ENCODE data around the gene ECI1. TPM values are rescaled to one million over a fixed set of nuclear protein-coding genes. Genes with fewer than 3 reads are reported as not detected.

ECI1 gene
- total RNA-seq, 1 experiment from 2014 or later: 157 TPM

DNA sequence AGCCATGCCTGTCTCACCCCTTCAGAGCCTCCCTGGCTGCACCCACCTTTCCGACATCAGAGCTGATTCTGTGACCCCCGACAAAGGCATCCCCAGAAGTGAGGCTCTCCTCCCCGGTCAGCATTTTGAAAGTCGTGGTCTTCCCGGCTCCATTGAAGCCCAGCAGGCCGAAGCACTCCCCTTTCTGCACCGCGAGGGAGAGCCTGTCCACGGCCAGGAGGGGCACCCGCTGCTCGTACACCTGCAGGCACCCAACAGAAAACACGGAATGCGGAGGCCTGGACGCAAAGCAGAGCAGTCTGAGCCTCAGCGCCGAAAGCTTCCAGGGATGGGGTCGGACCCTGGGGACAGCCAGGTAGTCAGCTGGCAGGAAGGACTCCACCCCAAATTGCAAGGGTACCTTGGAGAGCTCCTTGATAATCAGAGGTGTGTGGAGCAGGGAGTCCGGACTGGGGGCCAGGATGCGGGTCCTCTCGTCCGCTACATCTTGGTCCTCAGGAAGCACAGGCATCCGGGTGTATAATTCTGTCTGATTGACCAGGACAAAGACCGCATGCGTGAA is 29.7 kb upstream of the ECI1 start:
- H3K27me3 ChIP-seq (replicated peaks; ENCODE audit: control insufficient read depth, insufficient read depth, low read length): no peaks in the 10 kb centered on the region
- ChIA-PET POLR2A (interaction anchor here (0.8 kb wide), 1 partner anchor 30 kb away, joined by 3 read pairs; the partner anchor contains the start of gene ECI1), CTCF (no interaction called here)
- no peaks in the 10 kb centered on the region for H3K4me1 ChIP-seq
- Mint-ChIP-seq H3K27me3 (ENCODE audit: insufficient read depth, unreplicated experiment) (peaks cover 3% of the 10 kb centered on the region), H3K27ac (ENCODE audit: unreplicated experiment) (no peak overlapping the region), H3K9me3 (ENCODE audit: unreplicated experiment) (no peaks in the 10 kb centered on the region), H3K4me3 (ENCODE audit: unreplicated experiment) (no peak overlapping the region), H3K4me1 (ENCODE audit: low read depth, unreplicated experiment) (no peaks in the 10 kb centered on the region), H3K36me3 (ENCODE audit: insufficient read depth, unreplicated experiment) (peaks cover 6% of the 10 kb centered on the region)
- TF ChIP-seq, protein P1, sequence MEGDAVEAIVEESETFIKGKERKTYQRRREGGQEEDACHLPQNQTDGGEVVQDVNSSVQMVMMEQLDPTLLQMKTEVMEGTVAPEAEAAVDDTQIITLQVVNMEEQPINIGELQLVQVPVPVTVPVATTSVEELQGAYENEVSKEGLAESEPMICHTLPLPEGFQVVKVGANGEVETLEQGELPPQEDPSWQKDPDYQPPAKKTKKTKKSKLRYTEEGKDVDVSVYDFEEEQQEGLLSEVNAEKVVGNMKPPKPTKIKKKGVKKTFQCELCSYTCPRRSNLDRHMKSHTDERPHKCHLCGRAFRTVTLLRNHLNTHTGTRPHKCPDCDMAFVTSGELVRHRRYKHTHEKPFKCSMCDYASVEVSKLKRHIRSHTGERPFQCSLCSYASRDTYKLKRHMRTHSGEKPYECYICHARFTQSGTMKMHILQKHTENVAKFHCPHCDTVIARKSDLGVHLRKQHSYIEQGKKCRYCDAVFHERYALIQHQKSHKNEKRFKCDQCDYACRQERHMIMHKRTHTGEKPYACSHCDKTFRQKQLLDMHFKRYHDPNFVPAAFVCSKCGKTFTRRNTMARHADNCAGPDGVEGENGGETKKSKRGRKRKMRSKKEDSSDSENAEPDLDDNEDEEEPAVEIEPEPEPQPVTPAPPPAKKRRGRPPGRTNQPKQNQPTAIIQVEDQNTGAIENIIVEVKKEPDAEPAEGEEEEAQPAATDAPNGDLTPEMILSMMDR (IDR thresholded peaks at IDR 0.05; ENCODE audit: insufficient read depth in 1 of 2, low read depth in 1 of 2, low read length in 1 of 2, severe bottlenecking in 1 of 2, unreplicated experiment in 1 of 2): no peak
- no TSS peak for BruUV-seq (replicated peaks)
- H3K36me3 ChIP-seq (ENCODE audit: control insufficient read depth, insufficient read depth, low read length): no peaks in the 10 kb centered on the region
- no peak for DNase-seq
- intact Hi-C loops (cut with micrococcal nuclease; ENCODE audit: unreplicated experiment): no loop called here
- no peak overlapping the region for H3K4me3 ChIP-seq (ENCODE audit: low read depth, low read length)
- H3K9me3 ChIP-seq: no peaks in the 10 kb centered on the region

- no TSS peak for BruUV-seq (replicated peaks)
- no peaks in the 10 kb centered on the region for H3K9me3 ChIP-seq
- H3K4me1 Mint-ChIP-seq (ENCODE audit: low read depth, unreplicated experiment): no peaks in the 10 kb centered on the region
Observed at GRCh38 chr16:2280461-2280860, 29.1 kb upstream of the ECI1 start.

GRCh38 chr16:2278956-2279800 is 27.8 kb upstream of the ECI1 start:
- no peak overlapping the region for H3K27ac Mint-ChIP-seq (ENCODE audit: unreplicated experiment)
- H3K4me3 Mint-ChIP-seq (ENCODE audit: unreplicated experiment): no peak overlapping the region
- Histone ChIP-seq H3K4me1 (no peaks in the 10 kb centered on the region), H3K9me3 (no peaks in the 10 kb centered on the region), H3K4me3 (ENCODE audit: low read depth, low read length) (no peak overlapping the region), H3K36me3 (ENCODE audit: control insufficient read depth, insufficient read depth, low read length) (no peaks in the 10 kb centered on the region), H3K27me3 (replicated peaks; ENCODE audit: control insufficient read depth, insufficient read depth, low read length) (no peaks in the 10 kb centered on the region)
- no peaks in the 10 kb centered on the region for H3K4me1 Mint-ChIP-seq (ENCODE audit: low read depth, unreplicated experiment)
- H3K36me3 Mint-ChIP-seq (ENCODE audit: insufficient read depth, unreplicated experiment): peaks cover 6% of the 10 kb centered on the region
- H3K27me3 Mint-ChIP-seq (ENCODE audit: insufficient read depth, unreplicated experiment): peaks cover 3% of the 10 kb centered on the region
- no peak for DNase-seq
- H3K9me3 Mint-ChIP-seq (ENCODE audit: unreplicated experiment): no peaks in the 10 kb centered on the region
- intact Hi-C loops (cut with micrococcal nuclease; ENCODE audit: unreplicated experiment): no loop called here
- ChIA-PET CTCF (interaction anchor here (1.1 kb wide), 1 partner anchor 10 kb away, joined by 4 read pairs; no protein-coding TSS in a partner anchor), POLR2A (interaction anchor here (0.5 kb wide), 1 partner anchor 27 kb away, joined by 3 read pairs; no protein-coding TSS in a partner anchor)
- TF ChIP-seq, protein P1 (IDR thresholded peaks at IDR 0.05; ENCODE audit: insufficient read depth in 1 of 2, low read depth in 1 of 2, low read length in 1 of 2, severe bottlenecking in 1 of 2, unreplicated experiment in 1 of 2): no peak
- BruUV-seq (replicated peaks): no TSS peak

More at GRCh38 chr16:2280461-2280860, 29.1 kb upstream of the ECI1 start:
- Mint-ChIP-seq H3K9me3 (ENCODE audit: unreplicated experiment) (no peaks in the 10 kb centered on the region), H3K4me3 (ENCODE audit: unreplicated experiment) (no peak overlapping the region), H3K27ac (ENCODE audit: unreplicated experiment) (no peak overlapping the region), H3K27me3 (ENCODE audit: insufficient read depth, unreplicated experiment) (peaks cover 3% of the 10 kb centered on the region), H3K36me3 (ENCODE audit: insufficient read depth, unreplicated experiment) (peaks cover 6% of the 10 kb centered on the region)
- Histone ChIP-seq H3K4me1 (no peaks in the 10 kb centered on the region), H3K27me3 (replicated peaks; ENCODE audit: control insufficient read depth, insufficient read depth, low read length) (no peaks in the 10 kb centered on the region), H3K36me3 (ENCODE audit: control insufficient read depth, insufficient read depth, low read length) (no peaks in the 10 kb centered on the region), H3K4me3 (ENCODE audit: low read depth, low read length) (no peak overlapping the region)
- POLR2A ChIA-PET: interaction anchor here (0.8 kb wide), 1 partner anchor 29 kb away, joined by 3 read pairs; the partner anchor contains the start of gene ECI1
- TF ChIP-seq, protein P1 (IDR thresholded peaks at IDR 0.05; ENCODE audit: insufficient read depth in 1 of 2, low read depth in 1 of 2, low read length in 1 of 2, severe bottlenecking in 1 of 2, unreplicated experiment in 1 of 2): no peak
- CTCF ChIA-PET: no interaction called here
- intact Hi-C loops (cut with micrococcal nuclease; ENCODE audit: unreplicated experiment): no loop called here
- DNase-seq: no peak
